ENCODE measurements around the gene SLC25A52.
"Not testable (repeated sequence)": the region's sequence is repeated elsewhere in the genome, so short reads cannot be mapped to it uniquely, and the experiment has no call there.

The SLC25A52 gene, protein sequence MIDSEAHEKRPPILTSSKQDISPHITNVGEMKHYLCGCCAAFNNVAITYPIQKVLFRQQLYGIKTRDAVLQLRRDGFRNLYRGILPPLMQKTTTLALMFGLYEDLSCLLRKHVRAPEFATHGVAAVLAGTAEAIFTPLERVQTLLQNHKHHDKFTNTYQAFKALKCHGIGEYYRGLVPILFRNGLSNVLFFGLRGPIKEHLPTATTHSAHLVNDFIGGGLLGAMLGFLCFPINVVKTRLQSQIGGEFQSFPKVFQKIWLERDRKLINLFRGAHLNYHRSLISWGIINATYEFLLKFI

DNA sequence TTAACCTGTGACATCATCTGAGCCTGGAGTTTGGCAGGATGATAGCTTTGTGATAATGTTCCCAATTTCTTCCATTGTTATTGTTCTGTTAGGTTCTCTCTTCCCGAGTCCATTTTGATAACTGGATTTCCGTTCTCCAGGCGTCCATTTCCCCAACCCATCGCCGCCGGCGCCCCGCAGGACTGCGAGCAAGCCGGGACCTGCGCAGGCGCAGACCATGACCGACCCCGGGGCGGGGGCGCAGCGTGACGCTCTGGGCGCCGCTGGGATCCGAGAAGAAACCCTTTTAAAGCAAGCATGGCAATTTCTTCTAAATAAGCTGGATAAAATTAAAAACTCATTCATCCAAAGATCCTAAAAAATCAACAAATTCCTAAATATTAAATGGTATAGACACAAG lies at the start of gene SLC25A52:
Gene SLC25A52 (minus strand): TSS at position 186 of the 400 bp plus-strand sequence. CDS start 219 bp downstream, outside the sequence.
- no peak for DNase-seq

DNA sequence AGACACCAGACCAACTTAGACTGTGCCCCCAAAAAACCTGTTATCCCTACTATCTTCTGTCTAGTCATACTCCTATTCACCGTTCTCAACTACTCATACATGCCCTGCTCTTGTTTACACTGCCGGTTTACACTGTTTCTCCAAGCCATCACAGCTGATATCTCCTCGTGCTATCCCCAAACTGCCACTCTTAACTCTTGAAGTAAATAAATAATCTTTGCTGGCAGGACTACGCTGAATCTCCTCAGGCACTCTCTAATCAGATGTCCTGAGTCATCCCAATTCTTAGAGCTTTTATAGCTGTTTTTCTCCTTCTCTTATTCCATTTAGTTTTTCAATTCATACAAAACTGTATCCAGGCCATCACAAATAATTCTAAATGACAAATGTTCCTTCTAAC lies 48.4 kb upstream of the SLC25A52 start:
- not testable (repeated sequence) for DNase-seq

DNA sequence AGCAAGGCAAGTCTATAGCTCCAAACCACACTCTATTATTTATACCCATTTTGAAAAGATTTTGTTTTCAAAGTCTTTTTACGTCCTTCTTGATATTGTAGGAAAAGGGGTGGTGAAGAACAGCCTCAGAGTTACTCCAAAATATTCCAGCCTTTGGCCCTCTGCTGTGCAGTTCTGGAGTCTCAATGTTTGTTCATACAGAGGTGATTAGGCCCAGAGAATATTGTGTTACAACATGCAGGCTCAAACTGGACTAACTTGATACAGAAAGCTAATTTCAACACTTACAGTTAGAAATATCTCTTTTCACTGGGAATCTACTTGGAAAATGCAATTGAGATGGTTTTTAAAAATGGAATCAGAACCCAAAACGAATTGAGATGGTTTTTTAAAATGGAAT lies 40.4 kb upstream of the SLC25A52 start:
- DNase-seq: no peak

DNA sequence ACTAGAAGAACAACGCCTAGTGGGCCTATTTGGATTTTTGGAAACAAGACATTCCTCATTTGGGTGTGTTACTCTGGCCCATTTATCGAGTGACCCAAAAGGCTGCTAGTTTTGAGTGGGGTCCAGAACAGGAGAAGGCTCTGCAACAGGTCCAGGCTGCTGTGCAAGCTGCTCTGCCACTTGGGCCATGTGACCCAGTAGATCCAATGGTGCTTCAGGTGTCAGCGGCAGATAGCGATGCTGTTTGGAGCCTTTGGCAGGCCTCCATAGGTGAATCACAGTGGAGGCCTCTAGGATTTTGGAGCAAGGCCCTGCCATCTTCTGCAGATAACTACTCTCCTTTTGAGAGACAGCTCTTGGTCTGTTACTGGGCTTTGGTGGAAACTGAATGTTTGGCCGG lies 38.6 kb upstream of the SLC25A52 start:
- not testable (repeated sequence) for DNase-seq

DNA sequence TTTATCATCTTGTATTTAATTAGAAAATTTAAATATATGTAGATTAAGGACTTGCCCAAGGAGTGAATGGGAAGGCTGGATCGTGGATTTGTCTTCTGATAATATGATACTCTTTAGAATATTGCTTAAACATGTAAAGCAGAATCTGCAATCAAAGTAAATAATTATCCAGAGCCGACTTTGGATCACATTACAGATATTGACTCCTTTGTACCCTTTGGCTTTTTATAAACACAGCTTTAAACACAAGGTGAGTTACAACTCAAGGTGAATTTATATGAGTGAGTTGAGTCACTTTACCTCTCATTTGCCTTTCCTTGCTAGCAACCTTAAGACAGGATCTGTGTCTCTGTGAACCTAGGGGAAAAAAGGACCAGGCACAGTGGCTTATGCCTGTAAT lies 37.7 kb upstream of the SLC25A52 start:
- no peak for DNase-seq

DNA sequence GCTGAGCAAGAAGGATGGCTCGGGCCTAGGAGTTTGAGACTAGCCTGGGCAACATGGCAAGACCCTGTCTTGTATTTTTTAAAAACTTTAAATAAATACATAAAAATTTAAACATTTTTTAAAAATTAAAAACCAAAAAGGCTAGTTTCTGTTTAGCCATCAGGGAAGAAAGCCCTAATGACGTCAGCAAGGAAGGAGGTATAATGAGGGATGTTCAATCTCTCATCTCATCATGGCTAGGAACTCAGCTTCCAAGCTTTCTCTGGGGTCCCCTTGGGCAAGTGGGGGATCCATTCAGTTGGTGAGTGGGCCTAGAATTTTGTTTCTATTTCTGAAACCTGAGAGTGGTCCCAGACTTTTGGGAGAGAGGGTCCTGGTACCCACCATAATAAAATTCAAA lies 35.1 kb upstream of the SLC25A52 start:
- no peak for DNase-seq

DNA sequence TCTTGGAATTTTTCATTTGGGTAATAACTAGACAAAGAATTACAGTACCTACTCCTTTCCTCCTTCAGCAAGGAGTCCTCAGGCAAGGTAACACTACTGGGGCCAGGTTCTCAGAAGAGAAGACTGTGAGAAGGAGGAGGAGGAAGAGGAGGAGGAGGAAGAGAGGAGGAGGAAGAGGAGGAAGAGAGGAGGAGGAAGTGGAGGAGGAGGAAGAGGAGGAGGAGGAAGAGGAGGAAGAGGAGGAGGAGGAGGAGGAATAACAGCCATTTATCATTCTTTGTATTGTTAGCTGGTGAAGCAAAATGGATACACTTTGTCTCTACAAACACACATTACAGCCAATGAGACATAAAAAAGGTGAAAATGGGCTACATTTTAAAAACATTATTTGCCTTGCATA lies 32.9 kb upstream of the SLC25A52 start:
- DNase-seq: no peak

DNA sequence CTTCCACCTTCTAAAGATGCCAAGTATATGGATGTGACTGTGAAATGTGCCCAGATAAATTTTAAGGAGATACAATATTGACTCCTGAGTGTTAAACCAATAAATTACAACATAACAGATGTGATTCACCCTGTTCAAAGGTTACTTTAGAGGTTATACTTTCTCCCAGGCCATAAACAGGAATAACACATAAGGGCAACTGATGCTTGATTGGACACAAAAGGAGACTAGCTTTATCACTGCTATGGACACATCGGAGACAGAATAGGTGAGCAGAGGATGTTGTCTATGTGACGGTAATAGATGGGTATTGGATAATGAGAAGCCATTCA lies 31.9 kb upstream of the SLC25A52 start:
- no peak for DNase-seq

DNA sequence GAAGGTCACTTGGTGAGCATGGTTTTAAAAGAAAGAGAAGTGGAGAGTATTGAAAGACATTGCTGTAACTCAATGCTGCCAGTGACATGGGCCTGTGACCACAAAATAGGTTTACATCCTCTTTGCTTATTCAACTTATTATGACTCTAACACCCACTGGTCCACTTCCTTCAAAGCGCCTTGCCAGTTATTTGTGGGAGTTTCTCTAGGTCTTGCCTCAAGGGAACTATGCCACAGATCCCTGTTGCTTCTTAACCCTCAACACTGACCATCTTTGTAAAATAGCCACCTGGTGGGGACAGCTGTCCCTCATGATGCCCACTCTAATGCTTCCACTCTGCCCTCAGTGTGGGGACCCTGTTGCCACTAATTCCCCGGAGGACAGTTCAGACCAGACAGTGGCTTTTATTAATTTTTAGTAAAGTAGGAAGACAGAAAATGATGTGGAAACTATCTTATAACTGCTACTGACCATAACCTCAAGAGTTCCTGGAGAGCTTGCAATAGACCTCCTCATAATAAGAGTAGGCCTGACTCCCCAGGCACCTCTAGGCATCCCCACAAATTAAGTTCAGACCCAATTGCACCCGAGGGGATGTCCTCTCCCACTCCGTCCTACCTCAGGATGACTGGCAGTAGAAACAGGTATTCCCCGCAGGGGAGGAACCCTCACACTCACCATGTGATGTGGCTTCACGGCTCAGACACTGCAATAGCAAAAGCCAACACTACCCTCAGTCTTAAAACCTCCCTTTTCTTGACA lies 31.3 kb upstream of the SLC25A52 start:
- no peak for DNase-seq

DNA sequence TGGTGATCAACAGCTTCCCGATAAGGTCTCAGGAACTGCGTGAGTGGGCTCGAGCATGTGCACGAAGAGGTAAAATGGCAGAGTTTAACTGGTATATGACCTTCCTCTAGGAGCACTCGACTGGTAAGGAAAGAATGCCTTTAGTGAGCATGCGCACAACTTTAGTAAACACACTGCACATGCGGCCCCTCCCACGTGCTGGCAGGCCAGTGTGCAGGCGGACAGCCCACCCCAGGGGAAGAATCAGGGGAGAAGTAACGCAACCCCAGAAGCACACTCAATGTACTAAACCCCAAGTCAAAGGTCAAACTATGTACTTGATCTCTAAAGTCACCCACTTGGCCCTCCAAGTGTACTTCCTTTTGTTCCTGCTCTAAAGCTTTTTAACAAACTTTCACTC lies 28.7 kb upstream of the SLC25A52 start:
- DNase-seq: no peak

DNA sequence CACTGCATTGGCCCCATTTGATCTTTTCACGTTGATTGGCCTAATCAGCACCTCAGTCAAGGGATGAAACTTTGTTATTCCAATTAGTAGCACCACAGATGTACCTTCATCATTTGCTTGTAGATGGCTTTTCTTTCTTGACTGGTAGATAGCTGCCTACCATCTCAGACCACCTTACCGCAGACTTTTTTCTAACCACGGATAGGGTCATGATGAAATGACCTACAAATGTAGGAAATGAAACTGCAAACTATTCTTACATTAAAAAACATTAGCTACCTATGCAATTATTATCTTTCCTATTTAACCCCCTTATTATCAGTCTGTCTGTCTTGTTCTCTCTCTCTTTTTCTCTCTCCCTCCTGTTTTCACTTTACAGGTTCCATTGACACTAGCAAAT lies 22.4 kb upstream of the SLC25A52 start:
- no peak for DNase-seq

DNA sequence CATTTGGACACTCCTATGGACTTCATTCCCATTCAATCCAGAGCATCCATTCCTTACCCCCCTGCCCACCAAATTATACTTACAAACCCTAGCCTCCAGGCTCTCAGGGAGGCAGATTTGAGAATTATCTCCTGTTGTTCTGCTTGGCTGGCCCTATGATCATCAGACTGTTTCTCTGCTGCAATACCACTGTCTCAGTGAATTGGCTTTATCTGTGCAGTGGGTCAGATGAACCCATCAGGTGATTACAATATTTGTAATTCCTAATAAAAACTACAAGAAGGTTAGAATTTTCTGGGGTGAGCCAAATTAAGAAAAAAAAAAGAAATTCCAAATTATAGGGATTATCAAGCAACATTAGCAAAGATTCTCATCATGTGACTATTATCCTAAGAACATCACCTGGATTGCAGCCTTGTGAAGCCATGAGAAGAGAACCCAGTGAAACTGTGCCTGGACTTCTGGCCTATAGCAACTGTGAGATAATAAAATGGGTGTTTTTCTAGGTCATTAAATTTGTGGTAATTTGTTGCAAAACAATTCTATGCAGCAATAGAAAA lies 17.8 kb upstream of the SLC25A52 start:
- DNase-seq: no peak

DNA sequence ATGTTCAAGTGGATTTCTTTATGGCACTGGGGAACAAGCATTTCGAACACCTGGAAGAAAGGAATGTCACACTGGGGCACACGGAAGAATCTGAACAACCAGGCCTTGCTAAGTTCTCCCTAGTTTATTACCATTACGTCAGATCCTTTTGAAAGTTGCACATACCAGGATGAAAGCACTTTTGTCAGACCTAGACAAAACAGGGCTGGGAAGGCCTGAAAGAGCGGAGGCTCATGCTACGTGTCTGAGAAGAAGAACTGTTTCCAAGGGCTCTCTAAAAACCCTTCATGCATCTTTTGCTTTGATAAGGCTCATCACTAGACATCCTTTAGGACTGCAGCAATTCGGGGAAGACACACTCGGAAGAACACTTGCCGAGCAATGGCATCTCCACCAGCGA lies 15.4 kb upstream of the SLC25A52 start:
- no peak for DNase-seq

DNA sequence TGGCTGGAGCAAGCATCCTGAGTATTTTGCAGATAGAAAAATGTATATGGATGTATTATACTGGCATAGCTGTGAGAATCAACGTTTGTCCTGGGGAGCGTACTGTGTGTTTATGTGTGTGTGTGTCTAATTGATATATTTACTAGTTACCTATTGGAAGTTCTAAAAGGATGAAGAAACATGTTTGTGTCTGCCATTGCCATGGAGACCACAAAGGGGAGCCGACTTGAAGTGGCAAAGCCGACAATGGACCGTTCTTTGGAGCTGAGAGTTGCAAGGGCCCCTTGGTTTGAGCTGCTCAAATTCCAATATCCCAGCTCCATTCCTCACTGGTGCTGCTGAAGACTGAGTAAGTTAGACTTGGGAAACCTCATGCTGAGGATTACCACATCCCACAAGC lies 14.3 kb upstream of the SLC25A52 start:
- DNase-seq: no peak

DNA sequence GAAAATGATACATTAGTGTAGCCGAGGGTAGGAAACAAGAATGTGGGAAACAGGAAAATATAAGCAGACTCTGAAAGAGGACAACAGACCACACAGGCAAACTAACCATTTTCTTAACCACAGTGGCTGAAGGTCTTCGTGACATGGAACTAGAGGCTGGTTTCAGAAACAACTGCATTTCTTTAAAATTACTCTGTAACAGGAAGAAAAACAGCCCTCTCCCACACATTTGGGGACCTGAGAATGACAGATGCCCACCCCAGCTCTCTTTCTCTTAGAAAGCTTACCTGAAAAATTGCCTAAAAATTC lies 13.8 kb upstream of the SLC25A52 start:
- DNase-seq: no peak

DNA sequence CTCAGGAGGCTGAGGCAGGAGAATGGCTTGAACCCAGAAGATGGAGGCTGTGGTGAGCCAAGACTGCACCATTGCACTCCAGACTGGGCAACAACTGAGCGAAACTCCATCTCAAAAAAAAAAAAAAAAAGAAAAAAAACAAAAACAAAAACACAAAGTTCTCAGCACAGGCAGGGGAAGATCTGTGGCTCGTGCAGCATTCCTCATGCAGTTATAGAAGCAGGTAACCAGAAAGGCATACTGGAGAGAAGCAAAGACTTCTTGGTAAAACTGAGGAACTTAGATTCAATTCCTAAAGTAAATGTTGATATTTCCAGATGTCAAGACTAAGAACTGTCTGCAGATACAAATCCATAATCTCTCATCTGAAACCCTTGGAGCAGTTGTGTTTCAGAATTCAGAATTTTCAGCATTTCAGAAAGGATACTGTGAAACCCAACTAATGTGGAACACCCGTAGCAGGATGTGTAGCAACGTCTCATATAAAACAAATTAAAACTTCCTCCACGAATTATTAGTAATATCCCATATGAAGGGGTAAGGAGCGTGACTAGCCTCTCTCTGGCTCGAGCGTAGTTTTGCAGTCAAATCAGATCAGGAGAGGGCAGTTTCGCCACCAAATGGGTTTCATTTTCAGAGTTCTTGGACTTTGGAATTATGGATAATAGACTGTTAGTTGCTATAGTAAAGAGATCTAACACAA lies 13.2 kb upstream of the SLC25A52 start:
- DNase-seq: no peak

DNA sequence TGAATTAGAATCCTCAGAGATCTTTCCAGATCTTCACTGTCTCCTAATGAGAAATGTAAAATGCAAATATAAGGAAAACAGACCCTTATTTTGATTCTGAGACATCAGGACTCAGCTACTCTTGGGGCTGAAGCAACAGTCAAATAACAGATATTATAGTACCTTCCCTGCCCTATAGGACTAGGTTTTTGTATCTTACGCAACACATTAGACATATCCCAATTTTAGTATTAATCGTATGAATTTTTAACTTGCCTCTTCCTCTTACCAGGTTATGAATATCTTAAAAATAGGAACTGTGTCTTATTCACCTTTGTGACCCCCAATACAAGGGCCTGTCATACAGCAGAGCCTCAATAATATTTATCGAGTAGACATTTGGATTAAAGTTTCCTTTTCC lies 12.0 kb upstream of the SLC25A52 start:
- DNase-seq: no peak

DNA sequence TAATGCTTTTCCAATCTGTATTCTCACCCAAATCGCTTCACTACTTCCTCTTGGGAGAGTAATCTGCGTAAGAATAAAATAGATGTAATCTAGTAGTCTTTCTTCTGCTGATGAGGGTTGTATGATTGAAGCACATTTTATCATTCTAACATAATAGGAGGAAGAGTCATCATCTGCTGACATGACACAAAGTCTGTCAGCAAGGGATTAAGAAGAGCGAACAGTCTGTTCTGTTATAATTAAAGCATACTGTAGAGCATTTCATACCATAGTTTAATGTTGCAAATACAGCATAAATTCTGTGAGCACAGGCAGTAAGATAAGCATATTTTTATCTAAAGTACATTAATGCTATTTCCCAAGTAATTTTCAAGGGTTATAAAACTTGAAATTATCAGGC lies 10.4 kb downstream of the SLC25A52 start:
- no peak for DNase-seq

DNA sequence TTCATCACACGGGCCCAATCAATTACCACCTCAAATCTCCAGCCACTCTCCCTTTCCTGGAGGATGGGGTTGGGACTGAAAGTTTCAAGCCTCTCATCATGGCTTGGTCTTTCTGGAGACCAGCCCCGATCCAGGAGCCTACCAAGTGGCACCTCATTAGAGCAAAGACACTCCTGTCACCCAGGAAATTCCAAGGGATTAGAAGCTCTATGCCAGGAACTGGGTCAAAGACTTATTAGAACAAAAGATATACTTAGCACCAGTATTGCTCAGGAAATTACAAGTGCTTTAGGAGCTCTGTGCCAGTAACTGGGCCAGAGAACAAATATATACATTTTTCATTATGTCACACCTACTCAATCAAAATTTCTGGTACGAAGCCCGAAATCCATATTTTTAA lies 14.3 kb downstream of the SLC25A52 start:
- DNase-seq: no peak

DNA sequence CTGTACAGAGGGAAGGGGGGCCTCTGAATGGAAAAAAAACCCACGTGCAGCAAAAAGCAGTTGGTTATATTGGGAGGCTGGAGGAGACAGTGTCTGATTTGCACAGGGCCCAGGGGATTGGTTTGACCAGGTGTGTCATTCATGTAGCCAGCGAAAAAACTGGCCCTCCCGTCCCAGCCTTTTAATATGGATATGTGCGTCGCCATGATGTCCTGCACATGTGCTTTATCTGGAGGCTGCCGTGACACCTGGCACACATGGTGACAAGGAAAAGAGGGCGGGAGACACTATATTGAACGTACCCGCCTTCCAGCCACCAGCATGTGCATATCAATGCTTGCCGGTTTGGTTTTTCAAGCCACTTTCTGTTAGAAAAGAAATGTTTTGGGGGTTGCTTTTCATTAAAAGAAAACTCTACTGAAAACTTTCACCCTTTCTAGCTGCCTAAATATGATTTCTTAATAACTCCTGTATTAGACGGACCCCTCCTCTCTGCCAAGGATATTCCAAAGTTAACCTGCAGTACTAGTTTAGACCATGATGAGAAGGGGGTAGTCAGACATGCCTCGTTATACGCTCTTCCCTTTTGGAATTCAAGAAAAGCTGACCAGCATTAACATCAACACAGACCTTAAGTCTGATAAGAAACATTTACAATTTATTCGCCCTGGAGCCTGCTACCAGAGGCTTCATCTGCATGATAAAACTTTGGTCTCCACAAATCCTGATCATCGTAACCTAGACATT lies 16.2 kb downstream of the SLC25A52 start:
- DNase-seq: no peak

DNA sequence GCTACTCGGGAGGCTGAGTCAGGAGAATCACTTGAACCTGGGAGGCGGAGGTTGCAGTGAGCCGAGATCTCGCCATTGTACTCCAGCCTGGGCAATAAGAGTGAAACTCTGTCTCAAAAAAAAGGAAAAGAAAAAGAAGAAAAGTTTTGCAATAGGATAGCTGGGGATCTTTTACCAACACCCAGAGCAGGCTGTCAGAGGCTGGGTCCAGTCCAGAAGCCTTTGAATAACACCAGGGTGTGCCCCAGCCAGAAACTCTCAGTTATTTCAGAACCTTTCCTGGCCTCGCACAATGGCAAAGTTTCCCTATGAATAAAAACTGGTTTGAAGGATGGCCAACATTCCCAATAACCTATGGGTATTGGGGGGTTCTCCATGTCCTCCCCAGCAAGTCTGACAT lies 17.1 kb downstream of the SLC25A52 start:
- DNase-seq: not testable (repeated sequence)

DNA sequence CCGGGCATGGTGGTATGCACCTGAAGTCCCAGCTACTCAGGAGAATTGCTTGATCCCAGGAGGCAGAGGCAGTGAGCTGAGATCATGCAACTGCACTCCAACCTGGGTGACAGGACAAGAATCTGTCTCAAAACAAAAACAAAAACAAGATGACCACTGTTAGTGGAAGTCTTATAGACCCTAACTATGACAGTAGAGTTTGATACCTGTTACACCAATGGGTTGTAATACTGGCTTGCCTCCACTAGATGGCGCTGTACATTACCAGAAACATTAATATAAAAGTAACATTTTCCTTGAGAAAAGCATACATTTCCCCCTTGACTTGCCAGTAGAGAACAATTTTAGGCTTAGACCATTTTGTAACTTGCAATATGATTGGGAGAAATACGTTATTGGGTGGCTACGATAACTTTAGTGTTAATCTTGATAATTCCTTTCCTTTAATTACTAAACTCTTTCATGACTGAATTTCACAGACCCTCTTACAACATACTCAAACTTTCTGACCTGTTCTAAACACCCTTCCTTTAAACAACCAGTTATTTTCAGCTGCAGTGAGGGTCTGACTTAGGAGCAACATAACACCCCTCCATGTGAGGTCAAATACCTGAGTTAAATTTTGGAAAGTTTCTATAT lies 19.5 kb downstream of the SLC25A52 start:
- DNase-seq: peak; percentile 59 to 64

DNA sequence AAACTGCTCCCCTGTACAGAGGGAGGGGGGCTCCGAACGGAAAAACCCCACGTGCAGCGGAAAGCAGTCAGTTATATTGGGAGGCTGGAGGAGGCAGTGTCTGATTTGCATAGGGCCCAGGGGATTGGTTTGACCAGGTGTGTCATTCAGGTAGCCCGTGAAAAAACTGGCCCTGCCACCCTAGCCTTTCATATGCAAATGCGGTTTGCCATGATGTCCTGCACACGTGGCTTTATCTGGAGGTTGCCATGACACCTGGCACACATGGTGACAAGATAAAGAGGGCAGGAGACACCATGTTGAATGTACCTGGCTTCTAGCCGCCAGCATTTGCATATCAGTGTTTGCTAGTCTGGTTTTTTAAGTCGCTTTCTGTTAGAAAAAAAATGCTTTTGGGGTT lies 20.5 kb downstream of the SLC25A52 start:
- no peak for DNase-seq
